SU-DHL-6 (cell line): ENCODE data around the gene HCAR3.
"Not testable (repeated sequence)": the region's sequence is repeated elsewhere in the genome, so short reads cannot be mapped to it uniquely, and the experiment has no call there.

Experiments used
- CTCF ChIP-seq: fragments of 200-600 bp; sonication (generic); IDR thresholded peaks from one replicate; pipeline ENCODE4 v1.5.1; 2017; ENCODE audit warnings: antibody characterized with exemption, mild to moderate bottlenecking, low read length, moderate library complexity; ENCODE audit not compliant: insufficient read depth, poor library complexity, severe bottlenecking
- EZH2phosphoT487 ChIP-seq: fragments of 200-600 bp; sonication (generic), shearing (Covaris generic); conservative IDR thresholded peaks from 2 replicates; pipeline ENCODE4 v1.6.1; 2018; ENCODE audit warnings: mild to moderate bottlenecking, antibody characterized with exemption, low read length, moderate library complexity, mixed read lengths

DNA sequence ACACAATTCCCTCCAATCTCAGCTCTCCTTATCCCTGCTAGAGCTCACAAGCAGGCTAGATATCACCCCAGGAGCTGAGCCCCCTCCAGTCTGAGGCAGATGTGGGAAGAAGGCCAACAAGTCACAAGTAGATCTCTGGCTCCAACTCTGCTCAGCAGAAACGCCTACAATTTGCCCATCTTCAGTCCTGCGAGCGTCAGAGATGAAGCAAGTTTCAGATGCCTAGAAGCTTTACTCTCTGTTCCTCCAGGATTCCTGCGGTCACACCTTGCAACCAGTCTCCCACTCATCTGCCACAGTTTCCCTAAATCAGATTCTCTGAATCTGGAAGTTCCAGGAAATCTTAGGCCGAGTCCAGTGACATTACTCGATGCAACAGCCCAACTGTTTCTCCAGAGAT is 1.4 kb downstream of the HCAR3 start:
- not testable (repeated sequence) for TF ChIP-seq EZH2phosphoT487, CTCF
